ENCODE results near the gene MAP4K2.

MAP4K2 gene

GRCh38 chr11:64753380-64754123 is 49.5 kb downstream of the MAP4K2 start:
- no peak for DNase-seq

DNA sequence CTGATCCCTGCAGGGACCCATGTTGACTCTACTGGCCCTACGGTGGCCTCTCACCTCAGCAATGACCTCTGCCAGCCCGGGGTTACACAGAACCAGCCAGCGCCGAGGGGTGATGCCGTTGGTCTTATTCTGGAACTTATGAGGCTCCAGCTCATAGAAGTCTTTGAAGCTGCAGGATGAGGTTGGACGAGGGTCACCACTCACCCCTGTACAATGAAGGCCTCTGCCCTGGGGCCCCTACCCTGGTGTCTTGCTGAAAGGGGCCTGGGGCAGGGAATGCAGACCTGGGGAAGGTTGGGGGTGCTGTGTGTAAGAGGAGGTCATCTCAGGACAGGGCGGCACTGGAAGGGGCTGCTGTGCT is 50.0 kb downstream of the MAP4K2 start:
- no peak for DNase-seq

DNA sequence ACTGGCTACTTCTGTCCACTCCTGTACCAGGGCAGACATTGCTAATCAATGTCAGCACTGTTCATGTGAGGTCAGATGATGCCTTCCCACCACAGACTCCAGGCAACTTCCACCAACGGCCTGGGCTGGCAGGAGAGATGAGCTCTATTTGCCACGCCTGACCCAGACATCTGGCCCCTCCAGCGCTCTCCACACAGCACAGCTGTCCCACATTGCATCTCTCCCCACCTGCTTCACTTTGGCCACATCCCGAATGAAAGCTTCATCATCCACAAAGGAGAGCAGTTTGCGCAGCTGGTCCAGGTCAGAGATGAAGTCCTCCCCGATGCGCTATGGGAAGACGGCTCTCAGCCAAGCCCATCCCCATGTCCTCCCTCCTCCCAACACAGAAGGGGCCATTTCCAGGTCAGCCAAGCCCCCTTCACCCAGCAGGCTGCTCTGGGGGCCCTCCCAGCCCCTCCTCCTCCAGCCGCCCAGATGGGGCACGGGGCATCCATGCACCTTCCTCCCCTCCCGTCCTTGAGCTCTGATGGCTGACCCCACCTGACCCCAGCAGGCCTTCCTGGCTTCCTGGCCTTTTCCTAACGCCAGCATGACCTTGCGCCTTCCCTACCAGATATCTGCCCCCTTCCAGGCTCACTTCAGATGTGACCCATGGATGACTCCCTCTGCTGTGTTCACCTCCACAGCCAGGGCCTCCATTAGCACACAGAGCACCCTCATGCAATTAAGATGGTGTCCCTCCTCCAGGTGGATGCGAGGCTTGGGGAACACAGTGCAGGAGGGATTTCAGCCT is 50.6 kb downstream of the MAP4K2 start:
- DNase-seq: peak; percentile 68

DNA sequence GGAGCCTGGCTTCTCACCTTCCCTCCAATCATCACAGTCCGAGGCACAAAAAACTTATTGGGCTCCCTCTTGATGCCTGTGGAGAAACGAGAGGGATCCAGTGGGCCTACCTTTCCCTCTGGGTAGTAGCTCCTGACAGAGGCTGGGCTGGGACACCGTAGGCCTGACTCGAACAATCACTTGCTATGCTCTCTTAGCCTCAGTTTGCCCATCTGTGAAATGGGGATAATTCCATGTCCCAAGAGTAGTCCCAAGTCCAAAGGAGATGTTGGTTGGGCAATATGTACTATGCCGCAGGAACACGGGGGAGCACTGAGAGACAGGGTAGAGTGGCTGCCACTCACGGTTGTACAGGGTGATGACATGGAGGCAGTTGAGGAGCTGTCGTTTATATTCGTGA is 51.4 kb downstream of the MAP4K2 start:
- DNase-seq: no peak

GRCh38 chr11:64751136-64751535 is 51.9 kb downstream of the MAP4K2 start:
- DNase-seq: no peak

- no peak for DNase-seq
Measured at GRCh38 chr11:64750361-64751054, 52.5 kb downstream of the MAP4K2 start.

GRCh38 chr11:64747961-64748665 is 54.9 kb downstream of the MAP4K2 start:
- no peak for DNase-seq

DNA sequence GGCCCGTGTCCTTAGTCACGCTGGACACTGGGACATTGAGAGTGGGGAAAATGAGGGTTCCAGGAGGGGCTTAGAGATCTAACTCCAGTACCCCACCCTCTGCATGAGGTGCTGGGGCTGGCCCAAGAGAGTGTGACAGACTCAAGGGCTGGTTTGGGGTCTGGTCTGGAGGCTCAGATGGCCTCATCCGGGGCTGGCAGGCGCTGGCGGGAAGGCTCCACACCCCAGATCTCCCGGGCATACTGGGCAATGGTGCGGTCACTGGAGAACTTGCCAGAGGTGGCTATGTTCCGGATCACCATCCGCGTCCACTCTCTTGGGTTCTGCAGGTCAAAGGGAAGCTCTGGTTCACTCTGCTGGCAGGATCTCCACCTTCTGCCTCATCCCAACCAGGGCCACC is 56.5 kb downstream of the MAP4K2 start:
- no peak for DNase-seq

DNA sequence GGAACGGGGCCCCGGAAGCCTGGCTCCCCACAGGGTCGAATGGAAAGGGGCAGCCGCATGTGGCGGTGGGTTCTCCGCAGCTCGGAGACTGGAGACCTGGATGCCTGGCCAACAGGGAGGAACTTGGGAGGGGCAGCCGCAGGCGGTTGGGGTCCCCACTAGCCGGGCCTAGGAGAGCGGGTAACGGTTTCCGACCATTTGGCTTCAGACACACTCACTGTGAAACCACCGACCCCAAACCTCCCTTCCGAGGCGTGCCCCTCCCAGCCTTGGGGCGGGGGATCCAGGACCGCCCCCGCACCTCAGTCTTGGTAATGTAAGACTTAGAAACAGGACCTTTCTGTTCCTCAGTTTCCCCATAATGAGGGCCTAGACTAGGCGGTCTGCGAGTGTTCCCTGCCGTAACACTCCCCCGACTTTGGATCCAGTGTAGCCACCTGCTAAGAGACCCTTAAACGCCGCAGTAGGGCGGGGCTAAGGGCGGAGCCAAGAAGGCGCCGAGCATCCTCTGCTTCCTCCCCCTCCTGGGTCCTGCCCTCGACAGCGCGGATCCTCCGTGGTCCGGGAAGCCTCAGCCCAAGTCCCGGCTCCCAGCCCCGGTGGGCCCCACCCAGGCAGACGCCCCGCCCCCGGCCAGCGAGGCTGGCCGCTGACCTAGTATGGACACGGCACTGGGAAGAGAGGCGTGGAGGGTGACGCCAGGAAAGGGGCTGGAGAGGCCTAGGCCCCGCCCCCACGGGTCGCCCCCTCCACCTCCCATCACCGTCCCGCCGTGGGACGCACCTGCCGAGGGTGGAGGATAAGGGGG is 57.3 kb downstream of the MAP4K2 start:
- peak; percentile 65 for DNase-seq

- DNase-seq: peak; percentile 17
Measured at GRCh38 chr11:64745189-64745520, 57.9 kb downstream of the MAP4K2 start.

- DNase-seq: no peak
Measured at GRCh38 chr11:64744544-64745188, 58.3 kb downstream of the MAP4K2 start.

DNA sequence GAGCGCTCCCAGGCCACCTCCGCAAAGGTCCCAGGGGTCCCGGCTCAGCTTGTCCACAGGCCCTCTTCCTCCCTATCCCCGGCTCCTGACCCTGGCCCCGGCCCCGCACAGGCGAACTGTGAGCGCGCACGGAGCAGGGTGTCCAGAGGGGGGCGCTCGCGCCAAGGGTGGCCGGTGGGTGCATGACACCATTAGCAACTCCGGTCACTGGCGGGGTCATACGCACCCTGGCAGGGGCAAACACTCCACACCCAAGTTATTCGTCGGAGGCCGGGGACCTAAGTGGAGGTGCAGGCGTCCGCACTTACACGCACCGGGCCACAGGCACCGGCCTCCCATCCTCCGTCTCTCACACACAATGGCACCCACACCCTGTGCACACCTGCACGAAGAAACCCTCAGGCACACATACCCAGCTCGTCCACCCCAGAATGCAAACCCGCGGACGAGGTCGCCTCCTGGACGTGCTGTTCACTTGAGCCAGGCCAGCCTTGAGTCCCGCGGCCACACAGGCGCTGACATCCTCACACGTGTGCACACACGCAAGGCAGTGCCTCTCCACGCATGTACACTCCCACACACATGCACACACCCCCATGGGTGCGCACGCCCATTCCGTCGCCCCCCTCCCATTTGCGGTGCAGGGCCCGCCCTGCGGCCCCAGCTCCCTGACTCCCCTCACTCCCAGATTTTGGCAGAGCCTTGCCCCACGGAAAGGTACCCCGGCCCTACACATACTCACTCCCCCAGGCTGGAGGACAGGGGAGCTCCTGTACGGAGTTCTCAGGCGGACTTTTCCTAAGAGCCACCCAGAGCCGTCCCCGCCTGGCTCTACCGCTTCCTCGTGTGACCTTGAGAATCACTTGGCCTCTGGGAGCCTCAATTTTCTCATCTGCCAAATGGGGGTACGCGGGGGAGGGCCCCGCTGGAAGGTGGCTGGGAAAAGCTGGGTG is 59.1 kb downstream of the MAP4K2 start, which contains the start of gene RASGRP2:
TSS of gene RASGRP2 (minus strand) at position 552 of the 953 bp plus-strand sequence. CDS start 1,276 bp downstream, outside the sequence.
- DNase-seq: peak; percentile 58

DNA sequence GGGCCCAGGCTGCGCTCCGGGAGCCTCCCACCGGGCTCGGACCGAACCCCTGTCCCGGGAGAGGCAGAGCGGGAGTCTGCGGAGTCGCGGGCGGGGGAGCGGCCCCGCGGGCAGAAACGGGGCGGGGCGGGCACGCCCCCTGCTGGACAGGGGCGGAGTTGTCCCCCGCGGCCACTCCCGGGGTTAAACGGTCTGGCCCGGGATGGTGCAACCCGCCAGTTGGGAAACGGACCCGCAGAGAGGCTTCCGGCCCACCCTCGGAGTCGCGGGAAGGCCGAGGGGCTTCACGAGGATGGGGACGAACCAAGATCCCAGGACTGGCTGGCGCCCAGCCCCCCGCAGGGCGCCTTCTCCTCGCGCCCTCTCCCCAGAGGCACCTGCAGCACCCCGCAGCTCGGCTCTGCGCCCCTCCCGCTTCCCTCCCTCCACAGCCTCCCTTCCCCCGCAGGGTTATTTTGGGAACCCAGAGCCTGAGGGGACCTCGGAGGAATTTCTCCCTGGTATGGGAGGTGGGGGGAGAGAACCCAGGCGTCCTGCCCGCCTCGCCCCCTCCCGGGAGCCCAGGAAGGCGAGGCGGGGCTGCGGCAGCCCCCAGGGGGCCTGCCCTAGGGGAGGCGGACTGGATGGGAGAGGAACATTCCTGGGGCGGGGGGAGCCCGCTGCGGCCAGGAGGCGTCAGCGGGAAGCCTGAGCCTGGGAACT is 60.0 kb downstream of the MAP4K2 start:
- peak; percentile 53 for DNase-seq

- peak; percentile 12 for DNase-seq
Measured at GRCh38 chr11:64742087-64742888, 60.7 kb downstream of the MAP4K2 start.

DNA sequence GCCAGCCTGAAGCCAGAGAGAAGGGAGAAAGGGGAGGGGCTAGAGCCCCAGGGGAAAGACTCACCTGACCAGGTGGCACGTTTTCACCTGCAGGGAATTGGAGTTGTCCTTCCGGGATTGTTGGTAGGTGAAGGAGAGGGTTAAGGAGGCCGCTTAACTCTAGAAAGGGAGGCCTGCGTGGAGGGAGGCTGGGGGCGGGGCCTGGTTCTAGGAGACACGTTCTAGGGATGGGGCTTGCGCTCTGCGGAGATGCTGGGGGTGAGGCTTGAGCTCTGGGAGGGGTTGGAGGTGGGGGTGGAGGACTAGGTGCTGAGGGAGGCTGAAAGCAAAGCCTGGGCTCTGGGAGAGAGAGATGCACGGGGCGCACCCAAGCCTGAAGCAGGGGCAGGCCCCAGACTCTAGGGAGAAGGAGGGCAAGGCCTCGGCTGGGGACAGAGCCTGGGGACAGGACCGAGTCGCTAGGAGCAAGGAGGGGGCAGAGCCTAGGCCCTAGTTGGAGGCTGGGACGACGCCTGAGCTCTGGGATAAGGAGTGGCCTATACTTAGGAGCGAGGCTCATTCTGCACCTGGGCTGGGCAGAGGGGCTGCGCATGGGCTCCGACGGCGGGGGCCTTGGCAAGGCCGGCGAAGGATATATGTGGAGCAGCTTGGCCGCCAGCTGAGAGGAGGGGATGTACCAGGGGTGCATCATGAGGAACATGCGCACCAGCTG is 61.5 kb downstream of the MAP4K2 start:
- peak; percentile 11 for DNase-seq

DNA sequence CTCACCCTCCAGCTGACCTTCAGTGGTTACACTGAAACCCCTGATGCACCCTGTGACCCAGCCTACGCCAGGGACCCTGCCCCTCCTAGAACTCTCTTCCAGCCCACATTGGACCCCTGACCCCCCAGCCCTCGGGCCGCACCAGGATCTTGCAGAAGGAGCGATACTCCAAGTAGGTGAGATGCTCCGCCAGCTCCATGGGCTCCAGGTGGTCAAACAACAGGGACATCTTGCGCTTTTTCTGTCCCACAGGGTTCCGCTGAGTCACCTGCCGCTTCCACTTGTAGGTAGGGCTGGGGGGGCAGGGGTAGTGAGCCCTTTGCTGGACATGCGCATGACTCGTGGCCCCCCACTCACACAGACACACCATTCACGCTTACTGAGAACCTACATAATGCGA is 63.1 kb downstream of the MAP4K2 start:
- DNase-seq: peak; percentile 11

GRCh38 chr11:64736654-64737053 is 66.4 kb downstream of the MAP4K2 start:
- DNase-seq: no peak

GRCh38 chr11:64735725-64736259 is 67.2 kb downstream of the MAP4K2 start:
- DNase-seq: no peak
